ENCODE measurements around the gene ZSWIM5. TPM values are rescaled to one million over a fixed set of nuclear protein-coding genes. Genes with fewer than 3 reads are reported as not detected.
"Not testable (repeated sequence)": the region's sequence is repeated elsewhere in the genome, so short reads cannot be mapped to it uniquely, and the experiment has no call there.

The ZSWIM5 gene
- total RNA-seq = under 1 TPM; 0.50 TPM

GRCh38 chr1:45205910-45206721, at the start of gene ZSWIM5:
TSS of gene ZSWIM5 (minus strand) at chr1:45206605. CDS start at chr1:45206350, 255 bp downstream.
- Mint-ChIP-seq H3K4me1 (ENCODE audit: low read depth) (peaks cover 13% of the 10 kb centered on the region), H3K4me3 (peak within 1 kb of the TSS; percentile 84), H3K36me3 (ENCODE audit: low read depth) (no peaks in the 10 kb centered on the region), H3K9me3 (ENCODE audit: insufficient read depth) (no peaks in the 10 kb centered on the region), H3K27ac (peak within 1 kb of the TSS; percentile 71), H3K27me3 (ENCODE audit: low read depth) (peaks cover 45% of the 10 kb centered on the region)
- CTCF ChIA-PET = interaction anchor here (0.8 to 0.9 kb wide), 2 partner anchors 188 to 192 kb away, joined by 3 to 4 read pairs; no protein-coding TSS in a partner anchor
- ATAC-seq (peak; percentile 83), DNase-seq (peak; percentile 62)
- POLR2A ChIA-PET = interaction anchor here (0.6 kb wide), 1 partner anchor 421 kb away, joined by 3 read pairs; no protein-coding TSS in a partner anchor

- Mint-ChIP-seq H3K4me1 (ENCODE audit: low read depth) (no peaks in the 10 kb centered on the region), H3K36me3 (ENCODE audit: low read depth) (no peaks in the 10 kb centered on the region), H3K27ac (no peak overlapping the region), H3K27me3 (ENCODE audit: low read depth) (peaks cover 11% of the 10 kb centered on the region), H3K9me3 (ENCODE audit: insufficient read depth) (peaks cover 11% of the 10 kb centered on the region), H3K4me3 (no peak overlapping the region)
- DNase-seq (no peak), ATAC-seq (no peak)
- ChIA-PET CTCF (no interaction called here), POLR2A (no interaction called here)
These were observed 48.1 kb upstream of the ZSWIM5 start for GRCh38 chr1:45254490-45254889.

- ATAC-seq (no peak), DNase-seq (no peak)
- no peaks in the 10 kb centered on the region for H3K9me3 Mint-ChIP-seq (ENCODE audit: insufficient read depth)
- no peaks in the 10 kb centered on the region for H3K4me1 Mint-ChIP-seq (ENCODE audit: low read depth)
- no peak overlapping the region for H3K27ac Mint-ChIP-seq
- H3K4me3 Mint-ChIP-seq = no peak overlapping the region
- POLR2A ChIA-PET = no interaction called here
- H3K27me3 Mint-ChIP-seq (ENCODE audit: low read depth) = peaks cover 11% of the 10 kb centered on the region
- H3K36me3 Mint-ChIP-seq (ENCODE audit: low read depth) = no peaks in the 10 kb centered on the region
- CTCF ChIA-PET = no interaction called here
These were observed 44.1 kb upstream of the ZSWIM5 start for GRCh38 chr1:45250544-45250943.

GRCh38 chr1:45248004-45248403, 41.6 kb upstream of the ZSWIM5 start:
- DNase-seq; H3K27ac Mint-ChIP-seq; POLR2A ChIA-PET; H3K4me1 Mint-ChIP-seq (ENCODE audit: low read depth); H3K4me3 Mint-ChIP-seq; ATAC-seq; H3K9me3 Mint-ChIP-seq (ENCODE audit: insufficient read depth); H3K36me3 Mint-ChIP-seq (ENCODE audit: low read depth): not testable (repeated sequence)
- peaks cover 13% of the 10 kb centered on the region for H3K27me3 Mint-ChIP-seq (ENCODE audit: low read depth)
- CTCF ChIA-PET = interaction anchor here (0.6 kb wide), 1 partner anchor 140 kb away, joined by 3 read pairs; no protein-coding TSS in a partner anchor

- no peak for DNase-seq
- no peak overlapping the region for H3K27ac Mint-ChIP-seq
- no peak for ATAC-seq
These were observed 40.4 kb upstream of the ZSWIM5 start for GRCh38 chr1:45246760-45247159.

GRCh38 chr1:45246359-45246758, 40.0 kb upstream of the ZSWIM5 start:
- H3K27ac Mint-ChIP-seq; CTCF ChIA-PET; H3K9me3 Mint-ChIP-seq (ENCODE audit: insufficient read depth); H3K4me1 Mint-ChIP-seq (ENCODE audit: low read depth); DNase-seq; H3K4me3 Mint-ChIP-seq; H3K36me3 Mint-ChIP-seq (ENCODE audit: low read depth); ATAC-seq; H3K27me3 Mint-ChIP-seq (ENCODE audit: low read depth); POLR2A ChIA-PET: not testable (repeated sequence)

More at GRCh38 chr1:45246760-45247159, 40.4 kb upstream of the ZSWIM5 start:
- Mint-ChIP-seq H3K4me3 (no peak overlapping the region), H3K36me3 (ENCODE audit: low read depth) (no peaks in the 10 kb centered on the region), H3K27me3 (ENCODE audit: low read depth) (peaks cover 9% of the 10 kb centered on the region), H3K4me1 (ENCODE audit: low read depth) (no peaks in the 10 kb centered on the region), H3K9me3 (ENCODE audit: insufficient read depth) (no peaks in the 10 kb centered on the region)
- ChIA-PET POLR2A (no interaction called here), CTCF (no interaction called here)

GRCh38 chr1:45244660-45245059, 38.3 kb upstream of the ZSWIM5 start:
- ChIA-PET POLR2A (no interaction called here), CTCF (no interaction called here)
- H3K27me3 Mint-ChIP-seq (ENCODE audit: low read depth) = peaks cover 2% of the 10 kb centered on the region
- no peak overlapping the region for H3K27ac Mint-ChIP-seq
- no peaks in the 10 kb centered on the region for H3K9me3 Mint-ChIP-seq (ENCODE audit: insufficient read depth)
- no peak for DNase-seq
- no peaks in the 10 kb centered on the region for H3K4me1 Mint-ChIP-seq (ENCODE audit: low read depth)
- H3K4me3 Mint-ChIP-seq = no peak overlapping the region
- no peak for ATAC-seq
- H3K36me3 Mint-ChIP-seq (ENCODE audit: low read depth) = no peaks in the 10 kb centered on the region

- Mint-ChIP-seq H3K27ac (no peak overlapping the region), H3K36me3 (ENCODE audit: low read depth) (no peaks in the 10 kb centered on the region), H3K4me1 (ENCODE audit: low read depth) (no peaks in the 10 kb centered on the region), H3K27me3 (ENCODE audit: low read depth) (peaks cover 2% of the 10 kb centered on the region), H3K9me3 (ENCODE audit: insufficient read depth) (no peaks in the 10 kb centered on the region), H3K4me3 (no peak overlapping the region)
- ChIA-PET POLR2A (no interaction called here), CTCF (no interaction called here)
- no peak for ATAC-seq
- no peak for DNase-seq
These were observed 37.3 kb upstream of the ZSWIM5 start for GRCh38 chr1:45243476-45244343.

- H3K4me1 Mint-ChIP-seq (ENCODE audit: low read depth) = no peaks in the 10 kb centered on the region
- no peak overlapping the region for H3K27ac Mint-ChIP-seq
- ATAC-seq = no peak
- no peak for DNase-seq
- POLR2A ChIA-PET = no interaction called here
- no peaks in the 10 kb centered on the region for H3K36me3 Mint-ChIP-seq (ENCODE audit: low read depth)
- no peaks in the 10 kb centered on the region for H3K9me3 Mint-ChIP-seq (ENCODE audit: insufficient read depth)
- CTCF ChIA-PET = no interaction called here
- no peak overlapping the region for H3K4me3 Mint-ChIP-seq
- peaks cover 4% of the 10 kb centered on the region for H3K27me3 Mint-ChIP-seq (ENCODE audit: low read depth)
These were observed 32.4 kb upstream of the ZSWIM5 start for GRCh38 chr1:45238846-45239245.

- ATAC-seq (no peak), DNase-seq (no peak)
- no peak overlapping the region for H3K4me3 Mint-ChIP-seq
- ChIA-PET POLR2A (no interaction called here), CTCF (no interaction called here)
- H3K9me3 Mint-ChIP-seq (ENCODE audit: insufficient read depth) = no peaks in the 10 kb centered on the region
- H3K27ac Mint-ChIP-seq = no peak overlapping the region
- H3K27me3 Mint-ChIP-seq (ENCODE audit: low read depth) = peaks cover 4% of the 10 kb centered on the region
- no peaks in the 10 kb centered on the region for H3K4me1 Mint-ChIP-seq (ENCODE audit: low read depth)
- H3K36me3 Mint-ChIP-seq (ENCODE audit: low read depth) = no peaks in the 10 kb centered on the region
These were observed 29.7 kb upstream of the ZSWIM5 start for GRCh38 chr1:45236136-45236535.

GRCh38 chr1:45230537-45230936, 24.1 kb upstream of the ZSWIM5 start:
- ATAC-seq (no peak), DNase-seq (no peak)
- H3K27me3 Mint-ChIP-seq (ENCODE audit: low read depth) = peaks cover 2% of the 10 kb centered on the region
- H3K27ac Mint-ChIP-seq = no peak overlapping the region
- H3K4me1 Mint-ChIP-seq (ENCODE audit: low read depth) = no peaks in the 10 kb centered on the region
- ChIA-PET CTCF (interaction anchor here (1.8 kb wide), 1 partner anchor 212 kb away, joined by 4 read pairs; no protein-coding TSS in a partner anchor), POLR2A (no interaction called here)
- no peak overlapping the region for H3K4me3 Mint-ChIP-seq
- no peaks in the 10 kb centered on the region for H3K36me3 Mint-ChIP-seq (ENCODE audit: low read depth)
- H3K9me3 Mint-ChIP-seq (ENCODE audit: insufficient read depth) = no peaks in the 10 kb centered on the region

GRCh38 chr1:45225598-45225997, 19.2 kb upstream of the ZSWIM5 start:
- DNase-seq = no peak
- Mint-ChIP-seq H3K4me1 (ENCODE audit: low read depth) (no peaks in the 10 kb centered on the region), H3K27ac (no peak overlapping the region), H3K36me3 (ENCODE audit: low read depth) (no peaks in the 10 kb centered on the region), H3K4me3 (no peak overlapping the region), H3K27me3 (ENCODE audit: low read depth) (no peaks in the 10 kb centered on the region), H3K9me3 (ENCODE audit: insufficient read depth) (no peaks in the 10 kb centered on the region)
- no peak for ATAC-seq
- POLR2A ChIA-PET = no interaction called here
- CTCF ChIA-PET = no interaction called here

All from activated CD8-positive, alpha-beta T cell treated with anti-CD3 and anti-CD28 coated beads, Interleukin-2, amount 10 ng/mL, durations not matched to agents 7 days and 5 days (primary cell).